Kidney glomerular epithelial cell (primary cell): ENCODE data around the gene NTRK2.

ENCODE experiments used
- DNase-seq: peaks from one replicate; lab custom pipeline; 2025; lab: John Stamatoyannopoulos, UW

NTRK2 gene

DNA sequence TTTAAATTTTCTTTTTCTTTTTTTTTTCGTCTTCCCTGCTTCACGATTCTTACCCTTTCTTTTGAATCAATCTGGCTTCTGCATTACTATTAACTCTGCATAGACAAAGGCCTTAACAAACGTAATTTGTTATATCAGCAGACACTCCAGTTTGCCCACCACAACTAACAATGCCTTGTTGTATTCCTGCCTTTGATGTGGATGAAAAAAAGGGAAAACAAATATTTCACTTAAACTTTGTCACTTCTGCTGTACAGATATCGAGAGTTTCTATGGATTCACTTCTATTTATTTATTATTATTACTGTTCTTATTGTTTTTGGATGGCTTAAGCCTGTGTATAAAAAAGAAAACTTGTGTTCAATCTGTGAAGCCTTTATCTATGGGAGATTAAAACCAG lies 352.2 kb downstream of the NTRK2 start:
- no peak for DNase-seq

- DNase-seq = no peak
Measured at GRCh38 chr9:85024374-85024773, 354.8 kb downstream of the NTRK2 start.

DNA sequence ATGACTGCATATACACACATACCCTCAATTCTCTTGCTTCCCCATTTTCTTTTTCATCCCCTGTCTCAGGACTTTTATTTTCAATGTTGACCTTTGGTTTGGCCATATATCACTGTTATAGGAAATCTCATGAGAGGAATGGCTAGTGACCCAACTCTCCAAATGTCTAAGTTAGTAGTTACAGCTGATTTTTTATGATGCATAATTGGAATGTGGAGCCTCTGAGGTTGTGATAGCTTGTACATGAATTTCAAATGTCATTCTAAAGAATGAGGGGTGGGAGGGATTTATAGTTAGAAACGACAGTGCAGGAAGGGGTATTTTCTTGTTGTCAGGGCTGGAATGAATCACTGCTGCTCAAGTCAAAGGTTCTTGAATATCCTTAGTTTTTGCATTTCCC lies 356.1 kb downstream of the NTRK2 start:
- no peak for DNase-seq

GRCh38 chr9:85027870-85028269 lies 358.3 kb downstream of the NTRK2 start:
- no peak for DNase-seq

DNA sequence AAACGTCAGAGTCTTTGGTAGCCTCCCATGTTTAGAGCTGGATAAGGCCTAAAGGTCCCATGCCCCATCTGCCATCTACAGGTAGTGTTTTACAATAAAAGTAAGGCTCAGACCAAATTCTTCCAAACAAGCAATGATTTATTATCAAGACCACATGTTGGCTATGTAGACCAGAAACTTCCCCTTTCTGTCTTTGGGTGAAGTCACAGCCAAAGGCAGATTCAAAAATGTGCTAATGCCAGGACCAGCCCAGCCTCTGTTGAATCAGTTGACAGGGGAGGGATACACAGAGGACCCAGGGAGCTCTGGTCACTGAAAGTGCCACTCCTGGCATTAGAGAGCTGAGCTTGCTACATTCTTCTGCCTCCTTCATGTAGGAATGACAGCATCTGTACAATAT lies 360.8 kb downstream of the NTRK2 start:
- DNase-seq = no peak

GRCh38 chr9:85036496-85036895 lies 367.0 kb downstream of the NTRK2 start:
- no peak for DNase-seq

- DNase-seq = no peak
Measured at GRCh38 chr9:85038061-85038460, 368.5 kb downstream of the NTRK2 start.

DNA sequence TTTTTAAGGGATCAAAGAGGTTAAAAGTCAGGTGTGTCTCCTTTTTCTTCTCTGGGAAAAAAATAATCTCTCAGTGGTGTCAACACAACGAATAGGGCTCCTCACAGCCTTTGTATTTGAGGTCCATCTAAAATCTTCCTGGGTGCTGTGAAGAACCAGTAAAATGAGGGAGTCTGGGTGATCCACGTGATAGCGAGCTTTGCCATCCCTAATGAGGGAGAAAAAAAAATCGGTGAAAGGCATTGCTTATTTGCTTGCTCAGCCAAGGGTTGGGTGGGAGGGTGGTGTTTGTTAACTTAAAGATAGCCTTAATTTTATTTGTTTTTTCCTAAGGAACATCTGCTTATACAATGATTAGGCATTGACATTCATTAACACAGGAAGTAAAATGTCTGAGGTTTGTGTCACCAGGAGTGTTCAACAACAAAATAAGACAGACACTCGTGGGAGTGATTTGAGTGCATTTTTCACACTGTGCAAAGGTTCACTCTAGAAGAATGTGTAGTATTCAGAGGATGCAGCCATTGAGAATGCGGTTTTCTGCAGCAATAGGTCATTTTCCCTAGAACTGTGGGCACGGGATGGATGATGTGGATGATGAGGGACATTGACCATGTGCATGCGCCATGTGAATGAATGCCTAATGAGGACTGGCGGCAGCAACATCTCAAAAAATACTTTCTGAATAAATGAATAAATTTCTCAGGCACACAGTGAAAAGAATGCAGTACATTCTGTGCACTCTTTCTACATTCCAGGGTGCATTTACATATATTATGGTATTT lies 369.5 kb downstream of the NTRK2 start:
- DNase-seq = peak; percentile 17

DNA sequence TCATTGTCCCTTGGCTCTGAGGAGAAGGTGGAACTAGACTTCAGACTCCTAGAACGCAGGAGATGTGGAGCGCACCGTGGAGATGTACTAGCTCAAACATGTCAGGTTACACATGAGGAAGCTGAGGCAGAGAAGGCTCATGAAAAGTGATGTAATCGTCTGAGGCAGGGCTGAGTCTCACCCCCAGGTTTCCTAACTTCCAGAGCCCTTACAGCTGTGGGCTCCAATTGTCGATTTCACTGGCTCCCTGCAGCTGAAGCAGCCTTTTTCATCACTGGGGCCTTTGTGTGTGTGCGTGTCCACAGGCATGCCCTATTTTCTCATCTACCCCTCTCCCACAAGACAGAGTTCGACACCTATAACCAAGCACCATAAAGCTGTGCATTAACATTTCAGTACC lies 370.6 kb downstream of the NTRK2 start:
- no peak for DNase-seq

DNA sequence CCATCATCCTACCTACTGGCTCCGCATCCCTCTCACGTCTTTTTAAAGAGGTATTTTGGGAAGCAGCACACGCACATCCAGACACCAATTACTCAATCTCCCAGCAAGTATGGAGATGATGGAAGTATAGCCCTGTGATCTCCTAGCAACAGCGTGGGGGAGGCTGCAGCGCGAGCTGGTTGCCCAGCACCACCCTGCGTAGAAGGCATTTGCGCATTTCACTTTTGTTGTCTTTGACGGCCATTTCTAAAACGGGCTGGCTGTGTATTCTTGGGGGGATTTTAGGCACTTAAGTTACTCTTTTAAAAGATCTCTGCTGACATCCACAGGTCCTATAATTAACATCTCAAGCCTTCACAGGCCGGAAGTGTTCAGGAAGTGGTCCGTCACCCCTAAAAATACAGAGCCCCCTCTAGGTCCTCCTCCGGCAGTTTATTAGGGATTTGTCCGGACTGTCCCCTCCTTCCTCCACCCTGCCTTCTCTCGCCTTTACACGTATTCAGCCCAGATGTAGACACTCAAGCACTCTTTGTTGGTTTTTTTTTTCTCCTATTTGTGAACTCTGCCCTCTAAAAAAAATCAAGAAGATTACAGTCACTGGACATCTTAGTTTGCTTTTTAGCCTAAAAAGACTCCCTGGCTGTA lies 371.4 kb downstream of the NTRK2 start:
- DNase-seq = no peak

GRCh38 chr9:85041466-85042137 lies 372.1 kb downstream of the NTRK2 start:
- no peak for DNase-seq

DNA sequence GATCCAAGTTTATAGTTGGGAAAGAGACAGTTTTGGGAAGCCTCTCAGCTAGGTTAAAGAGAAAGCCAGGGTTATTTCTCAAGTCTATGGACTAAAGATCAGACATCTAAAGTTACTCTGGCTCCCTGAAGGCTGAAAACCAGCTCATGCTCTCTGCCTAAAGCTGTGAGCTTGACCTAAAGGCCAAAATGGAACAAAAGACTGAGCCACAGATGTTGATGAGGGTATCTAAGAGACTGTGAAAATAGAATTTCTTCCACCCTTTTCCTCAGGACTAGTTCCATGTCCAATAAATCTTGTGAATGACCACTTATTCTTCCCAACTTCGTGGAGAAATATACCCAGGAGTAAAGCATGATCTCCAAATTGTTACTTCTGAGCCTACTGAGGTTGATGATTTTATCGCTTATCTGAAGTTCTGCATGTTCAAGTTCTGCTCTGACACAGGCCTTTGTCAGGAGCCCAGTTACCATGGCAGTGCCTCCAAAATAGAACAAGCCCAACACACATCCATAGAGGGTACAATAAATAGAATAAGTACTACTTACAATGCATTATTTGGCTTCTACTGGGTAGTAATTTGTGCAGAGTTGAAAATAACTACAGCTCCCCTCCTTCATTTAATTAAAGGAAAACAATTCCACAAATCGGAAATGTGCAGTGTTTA lies 373.6 kb downstream of the NTRK2 start:
- DNase-seq = no peak

DNA sequence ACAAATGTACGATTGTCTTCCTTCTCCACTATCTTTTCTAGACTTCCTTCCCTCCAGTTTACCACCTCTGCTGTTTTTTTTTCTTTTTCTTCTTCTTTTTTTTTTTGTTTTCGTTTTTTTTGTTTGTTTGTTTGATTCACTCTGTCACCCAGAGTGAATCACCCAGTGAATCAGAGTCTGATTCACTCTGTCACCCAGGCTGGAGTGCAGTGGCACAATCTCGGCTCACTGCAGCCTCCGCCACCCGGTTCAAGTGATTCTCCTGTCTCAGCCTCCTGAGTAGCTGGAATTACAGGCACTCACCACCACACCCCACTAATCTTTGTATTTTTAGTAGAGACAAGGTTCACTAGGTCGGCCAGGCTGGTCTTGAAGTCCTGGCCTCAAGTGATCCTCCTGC lies 375.7 kb downstream of the NTRK2 start:
- DNase-seq = no peak

DNA sequence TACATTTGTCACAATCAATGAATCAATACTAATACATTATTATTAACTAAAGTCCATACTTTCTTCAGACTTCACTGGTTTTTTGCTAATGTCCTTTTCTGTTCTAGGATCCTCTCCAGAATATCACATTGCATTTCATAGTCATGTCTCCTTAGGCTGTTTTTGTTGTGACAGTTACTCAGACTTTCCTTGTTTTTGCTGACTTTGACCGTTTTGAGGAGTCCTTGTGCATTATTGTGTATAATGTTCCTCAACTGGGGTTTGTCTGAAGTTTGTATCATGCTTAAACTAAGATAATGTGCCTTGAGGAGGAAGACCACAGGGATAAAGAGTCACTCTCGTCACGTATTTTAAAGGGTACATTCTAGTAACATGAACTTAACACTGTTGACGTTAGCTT lies 376.9 kb downstream of the NTRK2 start:
- DNase-seq = no peak

- DNase-seq = peak; percentile 59
Measured at GRCh38 chr9:85053206-85053786, 383.8 kb downstream of the NTRK2 start.

- DNase-seq = no peak
Measured at GRCh38 chr9:85054017-85054416, 384.5 kb downstream of the NTRK2 start.

DNA sequence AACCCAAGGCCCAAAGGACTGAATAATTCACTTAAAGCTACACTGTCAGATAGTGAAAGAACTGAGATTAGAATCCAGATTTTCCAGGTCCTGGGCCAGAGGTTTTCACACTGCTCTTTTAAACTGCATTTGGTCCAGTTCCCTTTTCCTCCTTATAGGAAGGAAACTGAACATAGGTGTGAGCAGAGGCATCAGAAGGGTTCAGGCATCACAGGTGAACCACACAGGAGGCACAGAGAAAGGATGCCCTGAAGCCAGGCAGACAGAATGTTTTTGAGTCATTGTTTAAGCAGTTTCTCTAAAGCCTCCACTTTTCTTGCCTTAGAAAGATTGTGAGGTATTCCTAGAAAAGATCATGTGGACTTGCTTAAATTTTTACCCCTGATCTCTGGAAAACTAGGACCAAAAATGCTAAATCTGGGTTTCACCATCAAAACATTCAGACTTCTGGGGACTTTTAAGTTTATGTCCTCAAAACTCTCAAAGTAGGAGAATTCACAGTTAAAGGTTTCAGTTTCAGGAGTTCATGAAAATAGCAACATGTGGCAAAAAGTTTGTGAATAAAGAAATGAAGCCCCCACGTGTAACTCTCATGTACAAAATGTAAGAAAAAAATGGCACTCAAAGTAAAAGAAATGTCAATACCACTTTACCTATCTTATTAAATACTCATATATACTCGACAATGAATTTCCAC lies 386.1 kb downstream of the NTRK2 start:
- no peak for DNase-seq

DNA sequence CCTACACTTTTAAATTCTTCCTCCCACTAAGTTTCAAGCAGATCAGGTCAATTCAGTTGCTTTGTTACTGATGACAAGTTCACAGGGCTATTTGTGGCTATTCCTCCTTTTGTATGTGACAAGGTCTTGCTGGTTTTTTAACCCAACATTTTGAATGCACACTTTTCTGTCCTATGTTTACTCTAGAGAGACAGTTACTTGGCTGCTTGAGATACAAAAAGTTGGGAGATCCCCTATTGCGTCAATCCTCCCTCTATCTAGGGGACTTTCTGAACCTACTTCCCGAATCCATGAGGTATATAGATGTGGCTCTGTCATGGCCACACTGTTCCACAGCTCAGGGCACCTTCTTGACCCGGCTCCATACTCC lies 386.7 kb downstream of the NTRK2 start:
- DNase-seq = no peak

- DNase-seq = no peak
Measured at GRCh38 chr9:85061969-85062368, 392.4 kb downstream of the NTRK2 start.

DNA sequence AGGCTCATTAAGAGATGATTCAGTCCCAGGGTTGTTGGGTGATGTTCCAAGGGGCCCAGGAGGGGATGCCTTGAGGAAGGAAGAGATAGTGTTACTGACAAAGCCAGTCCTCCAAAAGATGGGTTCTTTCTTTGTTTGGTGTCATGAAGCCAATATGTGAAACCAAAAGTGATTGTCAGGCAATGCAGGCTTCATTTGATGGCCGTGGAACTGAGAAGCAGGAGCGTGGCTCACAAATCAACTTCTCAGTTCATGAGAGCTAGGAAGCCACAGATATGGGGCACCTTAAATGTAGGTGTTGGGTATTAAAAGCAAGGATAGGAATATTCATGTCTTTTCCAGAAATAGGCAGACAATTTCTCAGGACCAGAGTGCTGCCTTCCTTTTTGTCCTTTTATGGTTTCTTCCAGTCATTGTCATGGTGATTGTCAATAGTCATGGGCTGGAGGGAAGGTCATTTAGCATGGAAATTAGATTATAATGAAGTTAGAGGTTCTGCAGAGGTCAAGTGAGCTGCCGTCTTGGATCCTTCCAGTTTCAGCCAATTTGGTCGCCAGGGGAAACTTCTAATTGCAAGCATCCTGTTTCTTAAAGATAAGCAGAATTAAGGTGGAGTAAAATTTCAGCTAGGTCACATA lies 393.0 kb downstream of the NTRK2 start:
- no peak for DNase-seq

- DNase-seq = peak; percentile 38
Measured at GRCh38 chr9:85064811-85065371, 395.4 kb downstream of the NTRK2 start.
